Keratinocyte (primary cell): ENCODE measurements around the gene GINS2.

Experiments used
- CTCF ChIP-seq, 3 experiments: IDR thresholded peaks in 1 of 3; conservative IDR thresholded peaks in 1 of 3; optimal IDR thresholded peaks in 1 of 3; 2 replicates in 2 of 3; 3 replicates in 1 of 3; pipeline versions ENCODE3 to v1.5.1; 2011; ENCODE audit warnings: low read length in 3 of 3, mild to moderate bottlenecking in 3 of 3, moderate library complexity in 2 of 3, control low read depth in 1 of 3, inconsistent platforms in 1 of 3; ENCODE audit not compliant: insufficient read depth in 2 of 3; ENCODE audit errors: extremely low read depth in 1 of 3
- EZH2 ChIP-seq: IDR thresholded peaks from one replicate; pipeline ENCODE4 v1.6.1; 2012; ENCODE audit warnings: inconsistent platforms, mild to moderate bottlenecking, low read length, moderate library complexity

- TF ChIP-seq CTCF (optimal IDR thresholded peaks at IDR 0.05 in 1 of 3, IDR thresholded peaks at IDR 0.05 in 1 of 3, conservative IDR thresholded peaks at IDR 0.05 in 1 of 3; ENCODE audit: extremely low read depth in 1 of 3, insufficient read depth in 2 of 3, low read length in 3 of 3) (no peak), EZH2 (no peak)
Measured at GRCh38 chr16:85670840-85671239, 17.9 kb downstream of the GINS2 start.
